Activated CD8-positive, alpha-beta memory T cell treated with anti-CD3 and anti-CD28 coated beads for 1 hour (primary cell): ENCODE measurements around the gene SLC6A16.

Experiments used
- DNase-seq, 2 donors: peaks; one replicate each; pipeline ENCODE4 v3.0.0-alpha.2; 2020; ENCODE audit warnings: low read depth in 1 of 2; ENCODE audit errors: extremely low read depth in 1 of 2

SLC6A16 gene

DNA sequence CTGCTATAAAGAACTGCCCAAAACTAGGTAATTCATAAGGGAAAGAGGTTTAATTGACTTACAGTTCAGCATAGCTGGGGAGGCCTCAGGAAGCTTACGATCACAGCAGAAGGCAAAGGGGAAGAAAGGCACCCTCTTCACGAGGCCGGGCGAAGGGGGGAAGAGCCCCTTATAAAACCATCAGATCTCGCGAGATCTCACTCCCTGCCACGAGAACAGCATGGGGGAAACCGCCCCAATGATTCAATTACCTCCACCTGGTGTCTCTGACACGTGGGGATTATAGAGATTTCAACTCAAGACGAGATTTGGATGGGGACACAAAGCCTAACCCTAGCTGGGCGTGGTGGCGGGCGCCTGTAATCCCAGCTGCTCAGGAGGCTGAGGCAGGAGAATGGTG lies 42.8 kb downstream of the SLC6A16 start:
- DNase-seq = no peak

DNA sequence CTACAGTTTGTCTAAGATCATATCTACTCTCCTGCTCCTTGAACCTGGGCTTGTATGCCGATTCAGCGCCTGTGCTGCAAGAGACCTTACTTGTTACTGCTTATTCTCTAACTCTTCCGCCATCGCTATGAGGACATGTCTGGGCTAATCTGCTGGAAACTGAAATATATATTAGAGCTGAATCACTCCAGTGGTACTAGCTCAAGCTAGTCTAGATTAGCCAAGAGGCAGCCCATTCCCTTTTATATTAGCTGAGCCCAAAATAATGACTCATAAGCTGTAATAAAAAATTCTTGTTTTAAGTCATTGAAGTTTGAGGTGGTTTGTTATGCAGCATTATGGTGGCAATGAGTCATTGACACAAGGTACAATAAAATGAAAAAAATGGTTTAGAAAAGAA lies 52.8 kb downstream of the SLC6A16 start:
- DNase-seq = no peak

DNA sequence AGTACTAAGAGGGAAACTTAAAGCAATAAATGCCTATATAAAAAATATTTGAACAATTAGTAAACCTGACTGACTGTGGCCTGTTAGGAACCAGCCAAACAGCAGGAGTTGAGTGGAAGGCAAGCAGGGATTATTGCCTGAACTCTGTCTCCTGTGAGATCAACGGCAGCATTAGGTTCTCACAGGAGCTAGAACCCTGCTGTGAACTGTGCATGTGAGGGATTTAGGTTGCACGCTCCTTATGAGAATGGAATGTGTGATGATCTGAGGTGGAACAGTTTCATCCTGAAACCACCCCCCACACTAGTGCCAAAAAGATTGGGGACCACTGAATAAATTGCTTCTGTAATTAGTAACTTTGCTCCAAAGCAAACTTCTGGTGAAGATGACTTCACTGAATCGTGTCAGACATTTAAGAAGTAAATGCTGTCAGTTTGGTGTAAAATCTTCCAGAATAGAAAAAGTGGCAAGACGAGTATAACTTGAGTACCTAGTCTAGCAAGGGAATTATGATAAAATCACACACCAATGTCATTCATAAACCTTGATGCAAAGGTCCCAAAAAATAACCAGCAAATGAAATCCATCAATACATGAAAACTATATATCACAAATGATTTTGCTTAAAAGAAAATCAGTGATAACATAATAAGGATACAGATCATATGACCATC lies 53.8 kb downstream of the SLC6A16 start:
- no peak for DNase-seq

DNA sequence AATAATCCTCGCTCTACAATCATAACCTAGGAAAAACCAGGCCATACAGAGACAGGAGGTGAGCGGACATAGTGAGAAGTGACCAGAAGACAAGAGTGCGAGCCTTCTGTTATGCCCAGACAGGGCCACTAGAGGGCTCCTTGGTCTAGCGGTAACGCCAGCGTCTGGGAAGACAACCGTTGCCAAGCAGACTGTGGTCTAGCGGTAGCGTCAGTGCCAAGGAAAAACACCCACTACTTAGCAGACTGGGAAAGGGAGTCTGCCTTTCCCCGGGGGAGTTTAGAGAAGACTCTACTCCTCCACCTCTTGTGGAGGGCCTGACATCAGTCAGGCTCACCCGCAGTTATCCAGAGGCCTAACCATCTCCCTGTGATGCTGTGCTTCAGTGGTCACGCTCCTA lies 58.6 kb downstream of the SLC6A16 start:
- peak in 1 of 2 donors; percentile 5 for DNase-seq

DNA sequence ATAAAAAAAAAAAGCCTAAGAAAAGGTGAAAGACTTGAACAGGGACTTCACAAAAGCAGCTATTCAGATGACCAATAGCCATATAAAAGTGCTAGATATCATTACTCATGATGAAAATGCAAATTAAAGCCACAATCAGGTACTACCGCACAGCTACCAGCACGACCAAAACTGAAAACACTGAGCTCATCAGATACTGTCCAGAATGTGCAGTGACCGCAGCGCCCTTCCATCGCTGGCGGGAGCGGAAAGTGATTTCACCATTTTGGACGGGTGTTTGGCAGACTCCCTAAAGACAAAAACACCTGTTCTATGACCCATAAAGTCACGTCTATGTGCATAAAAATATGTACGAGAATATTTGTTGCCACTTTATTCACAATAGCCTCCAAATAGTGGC lies 60.7 kb downstream of the SLC6A16 start:
- no peak for DNase-seq

DNA sequence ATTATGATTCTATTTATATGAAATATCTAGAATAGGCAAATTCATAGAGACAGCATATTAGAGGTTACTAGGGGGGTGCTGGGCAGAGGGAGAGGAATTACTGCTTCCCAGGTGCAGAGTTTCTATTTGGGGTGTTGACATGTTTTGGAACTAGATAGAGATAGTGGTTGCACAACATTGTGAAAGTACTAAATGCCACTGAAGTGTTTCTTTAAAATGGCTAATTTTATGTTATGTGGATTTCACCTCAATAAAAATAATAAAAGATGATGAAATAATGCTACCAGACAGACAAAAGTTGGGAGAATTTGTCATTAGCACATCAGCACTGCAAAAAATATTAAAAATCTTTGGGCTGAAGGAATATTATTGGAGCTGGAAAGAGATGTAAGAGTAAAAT lies 63.4 kb downstream of the SLC6A16 start:
- no peak for DNase-seq

DNA sequence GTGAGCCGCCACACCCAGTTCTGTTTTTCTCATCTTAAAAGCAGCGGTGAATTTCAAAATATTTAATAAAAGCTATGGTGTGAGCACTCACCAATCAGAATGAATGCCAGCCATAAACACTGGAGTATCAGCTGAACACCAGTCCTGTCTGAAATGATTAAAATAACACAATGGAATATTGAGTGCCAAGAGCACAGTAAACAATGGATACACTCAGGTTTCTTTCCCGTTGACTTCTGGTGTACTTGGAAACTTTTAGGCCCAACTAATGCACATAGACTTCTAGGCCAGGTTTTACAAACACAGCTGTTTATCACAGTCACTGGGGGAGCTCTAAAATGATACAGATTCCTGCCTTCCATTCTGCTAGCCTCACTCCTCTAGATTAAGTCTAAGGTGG lies 68.3 kb downstream of the SLC6A16 start:
- DNase-seq = no peak

DNA sequence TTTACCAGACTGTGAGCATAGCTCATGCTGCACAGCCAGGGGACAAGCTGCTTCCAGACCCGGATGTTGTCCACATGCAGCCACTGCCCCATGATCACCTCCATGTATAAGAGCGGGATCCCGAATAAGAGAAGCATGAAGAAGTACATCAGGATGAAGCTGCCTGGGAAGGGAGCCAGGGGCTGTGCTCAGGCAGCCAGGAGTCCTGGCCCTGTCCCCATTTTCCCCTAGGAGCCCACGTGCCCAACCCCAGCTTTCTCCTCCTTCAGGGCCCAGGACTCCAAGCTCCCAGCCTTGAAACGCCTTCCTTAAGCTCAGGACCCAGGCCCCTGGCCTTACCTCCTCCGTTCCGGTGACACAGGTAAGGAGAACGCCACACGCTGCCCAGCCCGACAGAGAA lies 69.3 kb downstream of the SLC6A16 start:
- no peak for DNase-seq

DNA sequence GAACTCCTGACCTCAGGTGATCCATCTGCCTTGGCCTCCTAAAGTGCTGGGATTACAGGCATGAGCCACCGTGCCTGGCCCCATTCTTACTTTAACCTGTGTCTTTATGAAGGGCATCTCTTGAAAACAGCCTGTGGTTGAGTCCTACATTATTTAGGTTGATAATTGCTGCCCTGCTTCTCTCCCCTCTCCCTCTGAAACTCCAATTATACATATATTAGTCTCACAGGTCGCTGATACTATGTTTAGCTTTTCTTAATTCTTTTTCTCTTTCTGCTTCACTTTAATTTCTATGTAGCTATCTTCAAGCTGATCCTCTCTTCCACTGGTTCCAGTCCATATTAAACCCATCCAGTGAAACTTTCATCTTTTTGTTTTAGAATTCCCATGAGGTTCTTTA lies 75.1 kb downstream of the SLC6A16 start:
- DNase-seq = no peak

DNA sequence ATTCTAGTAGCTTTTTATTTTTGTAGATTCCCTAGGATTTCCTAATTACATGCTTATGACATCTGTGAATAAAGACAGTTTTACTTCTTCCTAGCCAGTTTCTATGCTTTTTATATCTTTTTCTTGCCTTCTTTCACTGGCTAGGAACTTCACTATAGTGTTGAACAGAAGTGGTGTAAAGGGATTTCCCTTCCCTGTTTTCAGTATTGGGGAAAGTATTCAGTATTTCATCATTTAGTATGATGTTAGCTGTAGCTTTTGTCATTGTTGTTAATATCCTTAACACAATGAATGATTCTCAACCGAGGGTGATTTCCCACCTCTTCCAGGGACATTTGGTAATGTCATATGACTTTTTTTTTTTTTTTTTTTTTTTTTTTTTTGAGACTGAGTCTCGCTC lies 77.3 kb downstream of the SLC6A16 start:
- DNase-seq = no peak

DNA sequence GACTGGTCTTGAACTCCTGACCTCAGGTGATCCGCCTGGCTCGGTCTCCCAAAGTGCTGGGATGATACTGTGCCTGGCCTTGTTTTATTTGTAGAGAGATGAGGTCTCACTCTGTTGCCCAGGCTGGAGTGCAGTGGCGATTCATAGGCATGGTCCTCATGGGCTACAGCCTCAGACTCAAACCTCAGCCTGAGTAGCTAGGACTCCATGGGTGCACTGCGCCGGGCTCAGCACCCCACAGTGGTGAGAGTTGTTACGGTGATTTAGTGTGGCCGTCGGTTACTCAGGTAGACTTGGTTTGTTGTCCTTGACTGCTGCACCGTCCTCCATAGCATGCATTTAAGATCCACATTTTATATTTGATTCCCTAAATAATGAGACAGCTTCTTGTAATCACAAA lies 80.7 kb downstream of the SLC6A16 start:
- no peak for DNase-seq

DNA sequence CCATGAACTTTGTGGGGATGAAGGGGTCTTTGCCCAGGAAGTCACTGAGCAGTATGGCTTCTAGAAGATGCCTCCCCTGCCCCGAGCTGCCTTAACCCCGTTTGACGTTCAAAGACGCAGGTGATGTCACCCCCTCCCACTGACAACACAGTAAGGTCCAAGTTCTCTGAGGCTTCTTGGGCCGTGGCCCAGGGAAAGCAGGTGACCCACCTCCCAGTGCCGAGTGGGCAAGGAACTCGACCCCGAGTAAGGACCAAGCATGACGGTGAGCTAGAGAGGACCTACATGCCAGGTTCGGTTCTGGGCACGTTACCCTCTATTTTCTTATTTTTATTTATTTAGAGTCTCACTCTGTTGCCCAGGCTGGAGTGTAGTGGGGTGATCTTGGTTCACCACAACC lies 81.3 kb downstream of the SLC6A16 start:
- DNase-seq = no peak

DNA sequence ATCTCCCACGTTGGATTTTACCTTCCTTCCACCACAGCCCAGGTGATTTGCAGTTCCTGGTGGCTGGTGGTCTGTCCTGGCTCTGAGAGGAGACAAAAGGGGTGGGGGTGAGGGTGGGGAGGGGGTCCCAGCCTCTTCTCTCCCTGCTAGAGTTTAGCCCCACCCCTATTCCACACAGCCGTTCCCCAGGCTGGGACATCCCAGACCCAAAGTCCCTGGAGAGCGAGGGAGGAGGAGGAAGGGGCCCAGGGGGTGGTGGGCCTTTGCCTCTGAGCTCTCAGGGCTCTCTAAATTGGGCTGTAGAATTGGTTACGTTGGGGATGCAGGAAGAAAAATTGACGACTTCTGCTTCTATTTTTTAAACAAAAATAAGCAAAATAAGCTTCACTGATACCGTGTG lies 81.9 kb downstream of the SLC6A16 start:
- DNase-seq = no peak

DNA sequence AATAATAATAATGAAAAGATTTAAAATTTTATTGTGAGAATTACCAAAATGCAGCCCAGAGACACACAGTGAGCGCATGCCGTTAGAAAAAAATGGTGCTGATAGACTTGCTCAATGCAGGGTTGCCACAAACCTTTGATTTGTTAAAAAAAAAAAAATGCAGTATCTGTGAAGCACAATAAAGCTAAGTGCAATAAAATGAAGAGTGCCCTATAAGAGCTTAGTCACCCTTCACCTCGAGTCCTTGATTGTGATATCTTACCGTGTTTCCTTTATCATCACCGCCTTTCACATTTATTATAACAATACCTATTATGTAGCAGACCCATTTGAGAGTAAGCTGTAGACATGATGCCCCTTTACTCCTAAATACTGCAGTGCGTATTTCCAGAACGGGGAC lies 83.2 kb downstream of the SLC6A16 start:
- DNase-seq = no peak
